ENCODE results near the gene TH. TPM values are rescaled to one million over a fixed set of nuclear protein-coding genes. Genes with fewer than 3 reads are reported as not detected.

The TH gene
- polyA plus RNA-seq, 1 of the 3 experiments (the other 2 are of a cell fraction), result not detected

DNA sequence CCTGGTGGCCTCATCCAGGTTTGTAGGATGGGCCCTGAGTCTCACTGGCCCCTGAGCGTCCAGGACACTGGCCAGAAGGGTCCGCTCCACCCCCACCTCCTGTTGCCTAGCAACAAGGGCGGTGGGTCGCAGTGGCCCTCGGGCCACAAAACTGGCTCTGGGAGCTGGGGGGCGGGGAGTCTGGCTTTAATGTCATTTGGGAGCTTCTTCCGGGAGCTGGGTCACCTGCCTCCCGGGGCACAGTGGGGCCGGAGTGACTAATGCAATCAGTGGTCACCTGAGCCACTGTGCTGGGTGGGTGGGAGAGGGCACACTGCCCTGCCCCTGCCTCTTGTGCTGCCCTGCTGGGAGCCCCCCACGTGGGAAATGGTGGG is 2.6 kb downstream of the TH start:
- H3K4me2 ChIP-seq, result no peak overlapping the region

DNA sequence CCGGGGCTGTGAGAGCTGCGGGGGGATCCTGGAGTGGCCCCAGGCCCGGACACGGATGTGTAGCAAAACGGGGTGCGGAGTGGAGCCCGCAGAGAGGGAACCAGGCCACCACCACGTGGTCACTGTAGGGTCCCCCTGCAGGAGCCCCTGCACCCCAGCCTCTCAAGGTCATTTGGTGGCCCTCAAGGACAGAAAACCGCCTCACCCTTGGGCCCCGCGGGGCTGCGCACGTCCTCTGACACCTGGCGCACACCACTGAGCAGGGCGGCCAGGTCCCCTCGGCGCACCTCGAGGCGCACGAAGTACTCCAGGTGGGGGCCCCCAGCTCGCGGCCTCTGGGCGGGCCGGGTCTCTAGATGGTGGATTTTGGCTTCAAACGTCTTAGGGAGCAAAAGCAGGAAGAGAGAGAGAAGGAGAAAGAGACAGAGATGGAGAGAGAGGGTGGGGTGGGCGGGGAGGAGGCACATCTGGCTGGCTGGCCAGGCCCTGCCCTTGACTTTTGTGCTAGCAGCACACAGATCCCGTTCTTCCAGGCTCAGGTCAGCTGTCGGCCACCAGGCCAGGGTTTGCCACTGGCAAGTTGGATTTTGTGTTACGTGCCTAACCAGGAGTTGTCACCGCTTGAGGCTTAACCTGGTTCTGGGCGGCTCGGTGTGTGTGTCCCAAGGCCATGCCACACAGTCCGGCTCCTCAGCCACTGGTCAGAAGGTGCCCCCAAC is 3.2 kb downstream of the TH start:
- Histone ChIP-seq H3K4me1 (ENCODE audit: control insufficient read depth in 1 of 2, insufficient read depth in 2 of 2, low read depth in 1 of 2, low read length in 1 of 2) (peaks cover 0 to 45% of the 10 kb centered on the region in 2 experiments; a peak in 1 of 4 replicates), H3K4me3 (ENCODE audit: low read depth in 2 of 2, low read length in 1 of 2) (no peak overlapping the region), H3K79me2 (ENCODE audit: insufficient read depth) (no peaks in the 10 kb centered on the region), H3K9ac (no peak overlapping the region), H2AFZ (ENCODE audit: low read depth) (no peak overlapping the region), H3K27ac (ENCODE audit: low read depth in 2 of 2, low read length in 1 of 2) (peak overlapping the region in 1 of 2 experiments; percentile 71; a peak in 1 of 4 replicates), H3K9me2 (no peaks in the 10 kb centered on the region), H3K4me2 (no peak overlapping the region), H4K20me1 (ENCODE audit: insufficient read depth) (no peaks in the 10 kb centered on the region), H3K9me3 (no peaks in the 10 kb centered on the region), H3F3A (replicated peaks; ENCODE audit: insufficient read depth) (no peaks in the 10 kb centered on the region), H3K27me3 (ENCODE audit: insufficient read depth) (no peaks in the 10 kb centered on the region), H3K36me3 (replicated peaks in 1 of 2; ENCODE audit: control insufficient read depth in 1 of 2, insufficient read depth in 2 of 2, low read length in 1 of 2) (no peaks in the 10 kb centered on the region)
- peak; percentile 81 for DNase-seq
- ChIA-PET POLR2A (interaction anchor here (1.6 kb wide), 2 partner anchors 18 to 25 kb away, joined by 4 to 8 read pairs; no protein-coding TSS in a partner anchor), CTCF (interaction anchor here (0.7 to 14.7 kb wide), 6 partner anchors 14 to 363 kb away, joined by 3 to 253 read pairs (median 4); partner anchors contain the start of gene INS)
- 66% methylated on average over 13 of the region's 33 CpGs for WGBS (ENCODE audit: low lambda C conversion rate)
- TF ChIP-seq GATA2 (CRISPR knock-in tag; IDR thresholded peaks at IDR 0.05) (no peak), SMC3 (IDR thresholded peaks at IDR 0.05; ENCODE audit: low read depth, low read length) (no peak), GABPA (IDR thresholded peaks at IDR 0.05; ENCODE audit: low read depth) (no peak), FOXM1 (IDR thresholded peaks at IDR 0.05; ENCODE audit: low read depth) (no peak), TCF12 (IDR thresholded peaks at IDR 0.05) (no peak), RAD21 (IDR thresholded peaks at IDR 0.05; ENCODE audit: low read length) (no peak), MXI1 (IDR thresholded peaks at IDR 0.05; ENCODE audit: low read depth, low read length) (no peak), POLR2AphosphoS5 (IDR thresholded peaks at IDR 0.05; ENCODE audit: low read depth, low read length) (no peak)
- TF ChIP-seq, protein P1, sequence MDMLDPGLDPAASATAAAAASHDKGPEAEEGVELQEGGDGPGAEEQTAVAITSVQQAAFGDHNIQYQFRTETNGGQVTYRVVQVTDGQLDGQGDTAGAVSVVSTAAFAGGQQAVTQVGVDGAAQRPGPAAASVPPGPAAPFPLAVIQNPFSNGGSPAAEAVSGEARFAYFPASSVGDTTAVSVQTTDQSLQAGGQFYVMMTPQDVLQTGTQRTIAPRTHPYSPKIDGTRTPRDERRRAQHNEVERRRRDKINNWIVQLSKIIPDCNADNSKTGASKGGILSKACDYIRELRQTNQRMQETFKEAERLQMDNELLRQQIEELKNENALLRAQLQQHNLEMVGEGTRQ (IDR thresholded peaks at IDR 0.05; ENCODE audit: borderline replicate concordance, low read depth, low read length), result no peak
- TF ChIP-seq, protein P2, sequence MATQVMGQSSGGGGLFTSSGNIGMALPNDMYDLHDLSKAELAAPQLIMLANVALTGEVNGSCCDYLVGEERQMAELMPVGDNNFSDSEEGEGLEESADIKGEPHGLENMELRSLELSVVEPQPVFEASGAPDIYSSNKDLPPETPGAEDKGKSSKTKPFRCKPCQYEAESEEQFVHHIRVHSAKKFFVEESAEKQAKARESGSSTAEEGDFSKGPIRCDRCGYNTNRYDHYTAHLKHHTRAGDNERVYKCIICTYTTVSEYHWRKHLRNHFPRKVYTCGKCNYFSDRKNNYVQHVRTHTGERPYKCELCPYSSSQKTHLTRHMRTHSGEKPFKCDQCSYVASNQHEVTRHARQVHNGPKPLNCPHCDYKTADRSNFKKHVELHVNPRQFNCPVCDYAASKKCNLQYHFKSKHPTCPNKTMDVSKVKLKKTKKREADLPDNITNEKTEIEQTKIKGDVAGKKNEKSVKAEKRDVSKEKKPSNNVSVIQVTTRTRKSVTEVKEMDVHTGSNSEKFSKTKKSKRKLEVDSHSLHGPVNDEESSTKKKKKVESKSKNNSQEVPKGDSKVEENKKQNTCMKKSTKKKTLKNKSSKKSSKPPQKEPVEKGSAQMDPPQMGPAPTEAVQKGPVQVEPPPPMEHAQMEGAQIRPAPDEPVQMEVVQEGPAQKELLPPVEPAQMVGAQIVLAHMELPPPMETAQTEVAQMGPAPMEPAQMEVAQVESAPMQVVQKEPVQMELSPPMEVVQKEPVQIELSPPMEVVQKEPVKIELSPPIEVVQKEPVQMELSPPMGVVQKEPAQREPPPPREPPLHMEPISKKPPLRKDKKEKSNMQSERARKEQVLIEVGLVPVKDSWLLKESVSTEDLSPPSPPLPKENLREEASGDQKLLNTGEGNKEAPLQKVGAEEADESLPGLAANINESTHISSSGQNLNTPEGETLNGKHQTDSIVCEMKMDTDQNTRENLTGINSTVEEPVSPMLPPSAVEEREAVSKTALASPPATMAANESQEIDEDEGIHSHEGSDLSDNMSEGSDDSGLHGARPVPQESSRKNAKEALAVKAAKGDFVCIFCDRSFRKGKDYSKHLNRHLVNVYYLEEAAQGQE (IDR thresholded peaks at IDR 0.05; ENCODE audit: low read depth, low read length), result no peak
- TF ChIP-seq, protein P3, sequence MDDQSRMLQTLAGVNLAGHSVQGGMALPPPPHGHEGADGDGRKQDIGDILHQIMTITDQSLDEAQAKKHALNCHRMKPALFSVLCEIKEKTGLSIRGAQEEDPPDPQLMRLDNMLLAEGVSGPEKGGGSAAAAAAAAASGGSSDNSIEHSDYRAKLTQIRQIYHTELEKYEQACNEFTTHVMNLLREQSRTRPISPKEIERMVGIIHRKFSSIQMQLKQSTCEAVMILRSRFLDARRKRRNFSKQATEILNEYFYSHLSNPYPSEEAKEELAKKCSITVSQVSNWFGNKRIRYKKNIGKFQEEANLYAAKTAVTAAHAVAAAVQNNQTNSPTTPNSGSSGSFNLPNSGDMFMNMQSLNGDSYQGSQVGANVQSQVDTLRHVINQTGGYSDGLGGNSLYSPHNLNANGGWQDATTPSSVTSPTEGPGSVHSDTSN (IDR thresholded peaks at IDR 0.05), result no peak

More for the DNA sequence above, 2.6 kb downstream of the TH start:
- no CpG with 5 or more reads among the region's 10 CpGs for WGBS (ENCODE audit: low lambda C conversion rate)
- H3K36me3 ChIP-seq (replicated peaks in 1 of 2; ENCODE audit: control insufficient read depth in 1 of 2, insufficient read depth in 2 of 2, low read length in 1 of 2), result no peaks in the 10 kb centered on the region
- no peaks in the 10 kb centered on the region for H3K9me2 ChIP-seq
- H3K4me1 ChIP-seq (ENCODE audit: control insufficient read depth in 1 of 2, insufficient read depth in 2 of 2, low read depth in 1 of 2, low read length in 1 of 2), result peaks cover 0 to 42% of the 10 kb centered on the region in 2 experiments; a peak in 1 of 4 replicates
- H3K79me2 ChIP-seq (ENCODE audit: insufficient read depth), result no peaks in the 10 kb centered on the region
- no peaks in the 10 kb centered on the region for H3K27me3 ChIP-seq (ENCODE audit: insufficient read depth)
- H2AFZ ChIP-seq (ENCODE audit: low read depth), result no peak overlapping the region
- ChIA-PET POLR2A (interaction anchor here (1.6 kb wide), 2 partner anchors 17 to 25 kb away, joined by 4 to 8 read pairs; no protein-coding TSS in a partner anchor), CTCF (interaction anchor here (0.7 to 14.7 kb wide), 4 partner anchors 14 to 251 kb away, joined by 3 to 253 read pairs (median 12); partner anchors contain the start of gene INS)
- no peak overlapping the region for H3K4me3 ChIP-seq (ENCODE audit: low read depth in 2 of 2, low read length in 1 of 2)
- no peaks in the 10 kb centered on the region for H3K9me3 ChIP-seq
- no peak overlapping the region for H3K9ac ChIP-seq
- no peaks in the 10 kb centered on the region for H4K20me1 ChIP-seq (ENCODE audit: insufficient read depth)
- DNase-seq, result peak; percentile 85
- TF ChIP-seq, protein P4, sequence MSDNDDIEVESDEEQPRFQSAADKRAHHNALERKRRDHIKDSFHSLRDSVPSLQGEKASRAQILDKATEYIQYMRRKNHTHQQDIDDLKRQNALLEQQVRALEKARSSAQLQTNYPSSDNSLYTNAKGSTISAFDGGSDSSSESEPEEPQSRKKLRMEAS (IDR thresholded peaks at IDR 0.05; ENCODE audit: low read depth), result no peak
- TF ChIP-seq RAD21 (IDR thresholded peaks at IDR 0.05; ENCODE audit: low read length) (no peak), FOSL2 (IDR thresholded peaks at IDR 0.05; ENCODE audit: borderline replicate concordance, low read depth) (no peak), SMC3 (IDR thresholded peaks at IDR 0.05; ENCODE audit: low read depth, low read length) (no peak)
- TF ChIP-seq, protein P5, sequence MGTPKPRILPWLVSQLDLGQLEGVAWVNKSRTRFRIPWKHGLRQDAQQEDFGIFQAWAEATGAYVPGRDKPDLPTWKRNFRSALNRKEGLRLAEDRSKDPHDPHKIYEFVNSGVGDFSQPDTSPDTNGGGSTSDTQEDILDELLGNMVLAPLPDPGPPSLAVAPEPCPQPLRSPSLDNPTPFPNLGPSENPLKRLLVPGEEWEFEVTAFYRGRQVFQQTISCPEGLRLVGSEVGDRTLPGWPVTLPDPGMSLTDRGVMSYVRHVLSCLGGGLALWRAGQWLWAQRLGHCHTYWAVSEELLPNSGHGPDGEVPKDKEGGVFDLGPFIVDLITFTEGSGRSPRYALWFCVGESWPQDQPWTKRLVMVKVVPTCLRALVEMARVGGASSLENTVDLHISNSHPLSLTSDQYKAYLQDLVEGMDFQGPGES (IDR thresholded peaks at IDR 0.05; ENCODE audit: low read depth, low read length), result no peak
- TF ChIP-seq, protein P6, sequence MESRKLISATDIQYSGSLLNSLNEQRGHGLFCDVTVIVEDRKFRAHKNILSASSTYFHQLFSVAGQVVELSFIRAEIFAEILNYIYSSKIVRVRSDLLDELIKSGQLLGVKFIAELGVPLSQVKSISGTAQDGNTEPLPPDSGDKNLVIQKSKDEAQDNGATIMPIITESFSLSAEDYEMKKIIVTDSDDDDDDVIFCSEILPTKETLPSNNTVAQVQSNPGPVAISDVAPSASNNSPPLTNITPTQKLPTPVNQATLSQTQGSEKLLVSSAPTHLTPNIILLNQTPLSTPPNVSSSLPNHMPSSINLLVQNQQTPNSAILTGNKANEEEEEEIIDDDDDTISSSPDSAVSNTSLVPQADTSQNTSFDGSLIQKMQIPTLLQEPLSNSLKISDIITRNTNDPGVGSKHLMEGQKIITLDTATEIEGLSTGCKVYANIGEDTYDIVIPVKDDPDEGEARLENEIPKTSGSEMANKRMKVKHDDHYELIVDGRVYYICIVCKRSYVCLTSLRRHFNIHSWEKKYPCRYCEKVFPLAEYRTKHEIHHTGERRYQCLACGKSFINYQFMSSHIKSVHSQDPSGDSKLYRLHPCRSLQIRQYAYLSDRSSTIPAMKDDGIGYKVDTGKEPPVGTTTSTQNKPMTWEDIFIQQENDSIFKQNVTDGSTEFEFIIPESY (IDR thresholded peaks at IDR 0.05; ENCODE audit: borderline replicate concordance, low read depth), result no peak
- H3F3A ChIP-seq (replicated peaks; ENCODE audit: insufficient read depth), result no peaks in the 10 kb centered on the region
- H3K27ac ChIP-seq (ENCODE audit: low read depth in 2 of 2, low read length in 1 of 2), result peak overlapping the region in 1 of 2 experiments; percentile 71; a peak in 1 of 4 replicates
